ENCODE results near the gene C1orf167.

Gene C1orf167

DNA sequence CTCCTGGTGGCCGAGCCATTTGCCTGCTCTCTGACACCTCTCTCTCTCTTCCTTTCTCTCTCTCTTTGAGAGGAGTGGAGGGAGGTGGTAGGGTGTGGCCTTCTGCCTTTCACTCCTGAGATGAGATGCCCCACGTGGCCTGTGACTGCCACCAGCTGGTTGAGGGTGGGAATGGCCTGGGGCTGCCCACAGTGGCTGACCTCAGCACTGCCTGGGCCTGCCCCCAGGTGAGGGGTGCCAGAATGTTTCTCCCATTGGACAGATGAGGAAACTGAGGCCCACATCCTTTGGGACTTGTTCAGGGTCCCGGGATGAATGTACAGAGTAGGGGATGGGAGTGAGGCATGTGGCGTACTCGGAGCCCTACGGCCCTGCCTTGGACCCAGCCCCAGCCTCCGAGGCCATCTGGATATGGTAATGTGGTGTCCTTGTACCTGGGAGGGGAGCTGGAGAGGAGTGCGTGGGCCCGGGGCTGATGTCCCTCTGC lies 12.7 kb upstream of the C1orf167 start:
- no peak overlapping the region for H3K4me3 ChIP-seq
- intact Hi-C loops (cut with DNase I; ENCODE audit: low total_unique reads), result no loop called here
- DNase-seq, result no peak
- H3K27me3 ChIP-seq, result peaks cover 0 to 6% of the 10 kb centered on the region in 2 donors
- no peaks in the 10 kb centered on the region for H3K9me3 ChIP-seq
- TF ChIP-seq, protein P1, sequence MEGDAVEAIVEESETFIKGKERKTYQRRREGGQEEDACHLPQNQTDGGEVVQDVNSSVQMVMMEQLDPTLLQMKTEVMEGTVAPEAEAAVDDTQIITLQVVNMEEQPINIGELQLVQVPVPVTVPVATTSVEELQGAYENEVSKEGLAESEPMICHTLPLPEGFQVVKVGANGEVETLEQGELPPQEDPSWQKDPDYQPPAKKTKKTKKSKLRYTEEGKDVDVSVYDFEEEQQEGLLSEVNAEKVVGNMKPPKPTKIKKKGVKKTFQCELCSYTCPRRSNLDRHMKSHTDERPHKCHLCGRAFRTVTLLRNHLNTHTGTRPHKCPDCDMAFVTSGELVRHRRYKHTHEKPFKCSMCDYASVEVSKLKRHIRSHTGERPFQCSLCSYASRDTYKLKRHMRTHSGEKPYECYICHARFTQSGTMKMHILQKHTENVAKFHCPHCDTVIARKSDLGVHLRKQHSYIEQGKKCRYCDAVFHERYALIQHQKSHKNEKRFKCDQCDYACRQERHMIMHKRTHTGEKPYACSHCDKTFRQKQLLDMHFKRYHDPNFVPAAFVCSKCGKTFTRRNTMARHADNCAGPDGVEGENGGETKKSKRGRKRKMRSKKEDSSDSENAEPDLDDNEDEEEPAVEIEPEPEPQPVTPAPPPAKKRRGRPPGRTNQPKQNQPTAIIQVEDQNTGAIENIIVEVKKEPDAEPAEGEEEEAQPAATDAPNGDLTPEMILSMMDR (IDR thresholded peaks at IDR 0.05), result no peak
- no peaks in the 10 kb centered on the region for H3K4me1 ChIP-seq
- peaks cover 16 to 61% (median 59%) of the 10 kb centered on the region in 3 donors for H3K36me3 ChIP-seq
- H3K27ac ChIP-seq, result no peak overlapping the region

DNA sequence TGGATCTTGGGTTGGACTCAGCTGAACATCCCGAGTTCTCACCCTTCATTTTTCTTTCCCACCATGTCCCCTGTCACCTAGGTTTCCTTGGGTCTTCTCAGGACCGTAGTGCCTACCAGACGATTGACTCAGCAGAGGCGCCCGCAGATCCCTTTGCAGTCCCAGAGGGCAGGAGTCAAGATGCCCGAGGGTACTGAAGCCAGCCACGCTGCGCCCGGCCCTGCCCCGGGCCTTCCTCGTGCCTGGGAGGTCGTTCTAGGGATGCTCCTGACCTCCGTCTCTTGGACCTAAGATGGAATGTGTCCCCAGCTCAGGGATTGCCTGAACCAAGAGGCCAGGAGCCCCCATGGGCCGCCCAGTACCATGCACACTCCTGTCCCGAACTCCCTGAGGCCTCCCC lies 12.0 kb upstream of the C1orf167 start:
- H3K4me3 ChIP-seq, result no peak overlapping the region
- peaks cover 0 to 10% of the 10 kb centered on the region in 2 donors for H3K27me3 ChIP-seq
- intact Hi-C loops (cut with DNase I; ENCODE audit: low total_unique reads), result no loop called here
- H3K4me1 ChIP-seq, result no peaks in the 10 kb centered on the region
- H3K36me3 ChIP-seq, result peaks cover 16 to 61% (median 59%) of the 10 kb centered on the region in 3 donors
- DNase-seq, result no peak
- TF ChIP-seq, protein P1 (IDR thresholded peaks at IDR 0.05), result no peak
- H3K9me3 ChIP-seq, result no peaks in the 10 kb centered on the region
- H3K27ac ChIP-seq, result no peak overlapping the region

DNA sequence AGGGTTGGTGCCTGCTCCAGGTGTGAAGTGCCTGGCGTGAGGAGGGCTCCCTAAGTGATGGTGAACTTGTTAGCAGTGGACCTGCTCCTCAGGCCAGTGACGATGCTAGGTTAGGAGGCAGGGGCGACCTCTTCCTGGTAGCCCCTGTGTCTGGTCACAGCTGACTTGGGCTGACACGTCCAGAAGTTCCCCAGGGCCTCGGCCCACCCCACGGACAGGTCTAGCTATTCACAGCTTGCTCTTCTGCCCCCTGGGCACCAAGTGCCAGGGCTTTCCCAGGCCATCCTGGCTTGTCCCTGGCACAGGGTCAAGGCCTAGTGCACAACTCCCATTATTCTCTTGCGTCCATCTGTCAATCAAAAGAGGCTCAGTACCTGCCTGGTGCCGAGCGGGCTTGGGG lies 10.9 kb upstream of the C1orf167 start:
- no peak overlapping the region for H3K27ac ChIP-seq
- no peak for DNase-seq
- H3K4me3 ChIP-seq, result no peak overlapping the region
- intact Hi-C loops (cut with DNase I; ENCODE audit: low total_unique reads), result no loop called here
- no peaks in the 10 kb centered on the region for H3K4me1 ChIP-seq
- peaks cover 16 to 57% (median 51%) of the 10 kb centered on the region in 3 donors for H3K36me3 ChIP-seq
- TF ChIP-seq, protein P1 (IDR thresholded peaks at IDR 0.05), result no peak
- H3K27me3 ChIP-seq, result peaks cover 0 to 16% of the 10 kb centered on the region in 2 donors
- no peaks in the 10 kb centered on the region for H3K9me3 ChIP-seq

GRCh38 chr1:11752359-11753088 lies 9.5 kb upstream of the C1orf167 start:
- no peaks in the 10 kb centered on the region for H3K9me3 ChIP-seq
- no peaks in the 10 kb centered on the region for H3K4me1 ChIP-seq
- DNase-seq, result no peak
- H3K27ac ChIP-seq, result no peak overlapping the region
- H3K36me3 ChIP-seq, result peaks cover 16 to 42% (median 37%) of the 10 kb centered on the region in 3 donors
- no peak overlapping the region for H3K4me3 ChIP-seq
- intact Hi-C loops (cut with DNase I; ENCODE audit: low total_unique reads), result no loop called here
- TF ChIP-seq, protein P1 (IDR thresholded peaks at IDR 0.05), result no peak
- H3K27me3 ChIP-seq, result peaks cover 0 to 16% of the 10 kb centered on the region in 2 donors

- TF ChIP-seq, protein P1 (IDR thresholded peaks at IDR 0.05), result no peak
- Histone ChIP-seq H3K27ac (no peak overlapping the region), H3K36me3 (peaks cover 16 to 31% (median 25%) of the 10 kb centered on the region in 3 donors), H3K4me3 (no peak overlapping the region), H3K27me3 (peaks cover 0 to 16% of the 10 kb centered on the region in 2 donors), H3K9me3 (no peaks in the 10 kb centered on the region), H3K4me1 (no peaks in the 10 kb centered on the region)
- no peak for DNase-seq
- intact Hi-C loops (cut with DNase I; ENCODE audit: low total_unique reads), result no loop called here
Observed at GRCh38 chr1:11753555-11754208, 8.3 kb upstream of the C1orf167 start.
